Panc1 (cell line): ENCODE results near the gene B3GNT3.

Experiments
- POLR2AphosphoS5 ChIP-seq: IDR thresholded peaks from 2 replicates; pipeline ENCODE4 v1.6.1; 2012; ENCODE audit warnings: mild to moderate bottlenecking, low read depth, low read length, moderate library complexity
- SIN3A ChIP-seq: IDR thresholded peaks from 2 replicates; pipeline ENCODE4 v1.6.1; 2012; ENCODE audit warnings: low read depth, mild to moderate bottlenecking, low read length, moderate library complexity, borderline replicate concordance; ENCODE audit not compliant: insufficient read depth
- TCF7L2 ChIP-seq: IDR thresholded peaks from 2 replicates; pipeline ENCODE4 v1.6.1; 2011; ENCODE audit warnings: mild to moderate bottlenecking, low read depth, low read length, inconsistent platforms
- TF ChIP-seq, protein P1 (sequence below): fragments of 450-650 bp; IDR thresholded peaks from 2 replicates; pipeline ENCODE4 v1.5.1; 2017; ENCODE audit warnings: mild to moderate bottlenecking
- TF ChIP-seq, protein P2 (sequence below), 2 experiments: IDR thresholded peaks; 2 replicates each; pipeline ENCODE4 v1.6.1; 2011 to 2012; ENCODE audit warnings: low read depth in 2 of 2, control low read depth in 1 of 2, low read length in 1 of 2, mild to moderate bottlenecking in 1 of 2, moderate library complexity in 1 of 2; ENCODE audit not compliant: insufficient read depth in 1 of 2

DNA sequence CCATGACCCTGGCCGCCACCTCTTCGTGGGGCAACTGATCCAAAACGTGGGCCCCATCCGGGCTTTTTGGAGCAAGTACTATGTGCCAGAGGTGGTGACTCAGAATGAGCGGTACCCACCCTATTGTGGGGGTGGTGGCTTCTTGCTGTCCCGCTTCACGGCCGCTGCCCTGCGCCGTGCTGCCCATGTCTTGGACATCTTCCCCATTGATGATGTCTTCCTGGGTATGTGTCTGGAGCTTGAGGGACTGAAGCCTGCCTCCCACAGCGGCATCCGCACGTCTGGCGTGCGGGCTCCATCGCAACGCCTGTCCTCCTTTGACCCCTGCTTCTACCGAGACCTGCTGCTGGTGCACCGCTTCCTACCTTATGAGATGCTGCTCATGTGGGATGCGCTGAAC is 16.7 kb downstream of the B3GNT3 start:
- TF ChIP-seq, protein P1, sequence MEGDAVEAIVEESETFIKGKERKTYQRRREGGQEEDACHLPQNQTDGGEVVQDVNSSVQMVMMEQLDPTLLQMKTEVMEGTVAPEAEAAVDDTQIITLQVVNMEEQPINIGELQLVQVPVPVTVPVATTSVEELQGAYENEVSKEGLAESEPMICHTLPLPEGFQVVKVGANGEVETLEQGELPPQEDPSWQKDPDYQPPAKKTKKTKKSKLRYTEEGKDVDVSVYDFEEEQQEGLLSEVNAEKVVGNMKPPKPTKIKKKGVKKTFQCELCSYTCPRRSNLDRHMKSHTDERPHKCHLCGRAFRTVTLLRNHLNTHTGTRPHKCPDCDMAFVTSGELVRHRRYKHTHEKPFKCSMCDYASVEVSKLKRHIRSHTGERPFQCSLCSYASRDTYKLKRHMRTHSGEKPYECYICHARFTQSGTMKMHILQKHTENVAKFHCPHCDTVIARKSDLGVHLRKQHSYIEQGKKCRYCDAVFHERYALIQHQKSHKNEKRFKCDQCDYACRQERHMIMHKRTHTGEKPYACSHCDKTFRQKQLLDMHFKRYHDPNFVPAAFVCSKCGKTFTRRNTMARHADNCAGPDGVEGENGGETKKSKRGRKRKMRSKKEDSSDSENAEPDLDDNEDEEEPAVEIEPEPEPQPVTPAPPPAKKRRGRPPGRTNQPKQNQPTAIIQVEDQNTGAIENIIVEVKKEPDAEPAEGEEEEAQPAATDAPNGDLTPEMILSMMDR = no peak
- TF ChIP-seq, protein P2, sequence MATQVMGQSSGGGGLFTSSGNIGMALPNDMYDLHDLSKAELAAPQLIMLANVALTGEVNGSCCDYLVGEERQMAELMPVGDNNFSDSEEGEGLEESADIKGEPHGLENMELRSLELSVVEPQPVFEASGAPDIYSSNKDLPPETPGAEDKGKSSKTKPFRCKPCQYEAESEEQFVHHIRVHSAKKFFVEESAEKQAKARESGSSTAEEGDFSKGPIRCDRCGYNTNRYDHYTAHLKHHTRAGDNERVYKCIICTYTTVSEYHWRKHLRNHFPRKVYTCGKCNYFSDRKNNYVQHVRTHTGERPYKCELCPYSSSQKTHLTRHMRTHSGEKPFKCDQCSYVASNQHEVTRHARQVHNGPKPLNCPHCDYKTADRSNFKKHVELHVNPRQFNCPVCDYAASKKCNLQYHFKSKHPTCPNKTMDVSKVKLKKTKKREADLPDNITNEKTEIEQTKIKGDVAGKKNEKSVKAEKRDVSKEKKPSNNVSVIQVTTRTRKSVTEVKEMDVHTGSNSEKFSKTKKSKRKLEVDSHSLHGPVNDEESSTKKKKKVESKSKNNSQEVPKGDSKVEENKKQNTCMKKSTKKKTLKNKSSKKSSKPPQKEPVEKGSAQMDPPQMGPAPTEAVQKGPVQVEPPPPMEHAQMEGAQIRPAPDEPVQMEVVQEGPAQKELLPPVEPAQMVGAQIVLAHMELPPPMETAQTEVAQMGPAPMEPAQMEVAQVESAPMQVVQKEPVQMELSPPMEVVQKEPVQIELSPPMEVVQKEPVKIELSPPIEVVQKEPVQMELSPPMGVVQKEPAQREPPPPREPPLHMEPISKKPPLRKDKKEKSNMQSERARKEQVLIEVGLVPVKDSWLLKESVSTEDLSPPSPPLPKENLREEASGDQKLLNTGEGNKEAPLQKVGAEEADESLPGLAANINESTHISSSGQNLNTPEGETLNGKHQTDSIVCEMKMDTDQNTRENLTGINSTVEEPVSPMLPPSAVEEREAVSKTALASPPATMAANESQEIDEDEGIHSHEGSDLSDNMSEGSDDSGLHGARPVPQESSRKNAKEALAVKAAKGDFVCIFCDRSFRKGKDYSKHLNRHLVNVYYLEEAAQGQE (IDR thresholded peaks at IDR 0.05; ENCODE audit: insufficient read depth in 1 of 2, low read depth in 2 of 2, low read length in 1 of 2) = no peak
- no peak for TF ChIP-seq SIN3A
- TF ChIP-seq POLR2AphosphoS5 = no peak
- TF ChIP-seq TCF7L2 = no peak
